IMR-90 (cell line): ENCODE data around the gene TEC. TPM values are rescaled to one million over a fixed set of nuclear protein-coding genes. Genes with fewer than 3 reads are reported as not detected.

Experiments
- ATAC-seq: fragments of 200-7000 bp; cut with Tn5 transposase; 2 replicates; pipeline ENCODE4 v1.9.1; 2020; ENCODE audit warnings: low read depth, mild to moderate bottlenecking, moderate library complexity
- BruUV-seq: library from RNA; stranded (reverse); fragments of 400-500 nt; replicated peaks from 2 replicates; lab custom pipeline; 2021; lab: Mats Ljungman, UMichigan
- CTCF ChIA-PET: fragments of 300-600 bp; formaldehyde crosslinking; extraction: SDS; loops from one replicate; lab custom pipeline; 2021; ENCODE audit warnings: antibody characterized with exemption; lab: Yijun Ruan, JAX
- POLR2A ChIA-PET: fragments of 300-600 bp; sonication (Branson Sonifier 250); formaldehyde crosslinking; loops from one replicate; lab custom pipeline; 2022; ENCODE audit warnings: antibody characterized with exemption; ENCODE audit not compliant: unreplicated experiment; lab: Charles Lee
- DNase-seq: peaks from one replicate; pipeline ENCODE4 v3.0.0; 2013
- H2AFZ ChIP-seq: replicated peaks from 2 replicates; pipeline ENCODE3; 2013; ENCODE audit warnings: low read length, mild to moderate bottlenecking; ENCODE audit not compliant: poor library complexity
- H2AK5ac ChIP-seq: 2 replicates; pipeline ENCODE4 v1.6.1; 2013; ENCODE audit warnings: low read depth, low read length, inconsistent platforms
- H2AK9ac ChIP-seq: replicated peaks from 2 replicates; pipeline ENCODE3; 2013; ENCODE audit warnings: mild to moderate bottlenecking, low read depth, low read length, moderate library complexity; ENCODE audit not compliant: poor library complexity
- H2BK120ac ChIP-seq: 2 replicates; pipeline ENCODE4 v1.6.1; 2013; ENCODE audit warnings: low read depth, low read length, inconsistent platforms
- H2BK15ac ChIP-seq: 3 replicates; pipeline ENCODE4 v1.6.1; 2013; ENCODE audit warnings: low read depth, low read length, inconsistent platforms
- H2BK20ac ChIP-seq: 2 replicates; pipeline ENCODE4 v1.6.1; 2013; ENCODE audit warnings: low read depth, mild to moderate bottlenecking, inconsistent platforms, low read length, moderate library complexity
- H2BK5ac ChIP-seq: 2 replicates; pipeline ENCODE4 v1.6.1; 2013; ENCODE audit warnings: mild to moderate bottlenecking, low read depth, low read length, inconsistent platforms; ENCODE audit not compliant: poor library complexity, severe bottlenecking
- H3K14ac ChIP-seq: replicated peaks from 2 replicates; pipeline ENCODE4 v1.6.1; 2013; ENCODE audit warnings: low read depth, low read length, inconsistent platforms
- H3K18ac ChIP-seq: 2 replicates; pipeline ENCODE4 v1.6.1; 2013; ENCODE audit warnings: low read depth, low read length, control low read depth
- H3K23ac ChIP-seq: 2 replicates; pipeline ENCODE4 v1.6.1; 2013; ENCODE audit warnings: low read depth, low read length, inconsistent platforms
- H3K27ac ChIP-seq: 2 replicates; pipeline ENCODE4 v1.5.1; 2013; ENCODE audit warnings: mild to moderate bottlenecking, control low read depth, low read length; ENCODE audit not compliant: insufficient read depth
- H3K27me3 ChIP-seq: 2 replicates; pipeline ENCODE4 v1.6.1; 2013; ENCODE audit warnings: low read length; ENCODE audit not compliant: control insufficient read depth, insufficient read depth
- H3K36me3 ChIP-seq: 2 replicates; pipeline ENCODE4 v1.6.1; 2013; ENCODE audit warnings: low read length, mixed read lengths; ENCODE audit not compliant: control insufficient read depth, insufficient read depth
- H3K4ac ChIP-seq: 2 replicates; pipeline ENCODE4 v1.6.1; 2013; ENCODE audit warnings: low read depth, low read length, inconsistent platforms
- H3K4me1 ChIP-seq: 2 replicates; pipeline ENCODE4 v1.6.1; 2013; ENCODE audit warnings: low read length, mixed read lengths; ENCODE audit not compliant: control insufficient read depth, insufficient read depth
- H3K4me2 ChIP-seq: 2 replicates; pipeline ENCODE4 v1.6.1; 2013; ENCODE audit warnings: low read depth, mild to moderate bottlenecking, control low read depth, low read length, moderate library complexity
- H3K4me3 ChIP-seq: 2 replicates; pipeline ENCODE4 v1.5.1; 2013; ENCODE audit warnings: low read depth, mild to moderate bottlenecking, control low read depth, low read length, moderate library complexity; ENCODE audit not compliant: insufficient read depth
- H3K56ac ChIP-seq: 2 replicates; pipeline ENCODE4 v1.6.1; 2013; ENCODE audit warnings: low read length, inconsistent platforms; ENCODE audit not compliant: insufficient read depth; ENCODE audit errors: extremely low read depth
- H3K79me1 ChIP-seq, 2 experiments: 2 replicates each; pipeline ENCODE4 v1.6.1; 2013; ENCODE audit warnings: low read length in 2 of 2, inconsistent platforms in 1 of 2, low read depth in 1 of 2
- H3K9ac ChIP-seq: 2 replicates; pipeline ENCODE4 v1.6.1; 2013; ENCODE audit warnings: low read depth, low read length, control low read depth
- H3K9me1 ChIP-seq: 2 replicates; pipeline ENCODE4 v1.6.1; 2013; ENCODE audit warnings: low read length, inconsistent platforms; ENCODE audit not compliant: insufficient read depth
- H3K9me3 ChIP-seq: 2 replicates; pipeline ENCODE4 v1.6.1; 2013; ENCODE audit warnings: low read length; ENCODE audit not compliant: control insufficient read depth, insufficient read depth
- H4K20me1 ChIP-seq: 2 replicates; pipeline ENCODE4 v1.6.1; 2013; ENCODE audit warnings: low read length, inconsistent platforms; ENCODE audit not compliant: insufficient read depth
- H4K5ac ChIP-seq: 2 replicates; pipeline ENCODE4 v1.6.1; 2013; ENCODE audit warnings: mild to moderate bottlenecking, low read depth, low read length, control low read depth
- H4K8ac ChIP-seq, 2 experiments: 2 replicates each; pipeline ENCODE4 v1.6.1; 2013; ENCODE audit warnings: low read depth in 2 of 2, low read length in 2 of 2, control low read depth in 1 of 2, inconsistent platforms in 1 of 2
- H4K91ac ChIP-seq: 2 replicates; pipeline ENCODE4 v1.6.1; 2013; ENCODE audit warnings: low read depth, low read length, inconsistent platforms; ENCODE audit not compliant: insufficient read depth
- CHD1 ChIP-seq: IDR thresholded peaks from 2 replicates; pipeline ENCODE4 v1.6.1; 2012; ENCODE audit warnings: low read depth, low read length, improper control_type of control experiment
- FOS ChIP-seq: fragments of 150-350 bp; IDR thresholded peaks from 2 replicates; pipeline ENCODE4 v1.6.1; 2016; ENCODE audit warnings: low read depth, low read length
- MAFK ChIP-seq: IDR thresholded peaks from 2 replicates; pipeline ENCODE4 v1.6.1; 2012; ENCODE audit warnings: low read depth, low read length, improper control_type of control experiment
- MAZ ChIP-seq: IDR thresholded peaks from 2 replicates; pipeline ENCODE4 v1.6.1; 2012; ENCODE audit warnings: low read depth, mild to moderate bottlenecking, low read length, improper control_type of control experiment, moderate library complexity, borderline replicate concordance
- MXI1 ChIP-seq: IDR thresholded peaks from 2 replicates; pipeline ENCODE4 v1.6.1; 2012; ENCODE audit warnings: low read depth, mild to moderate bottlenecking, low read length, moderate library complexity, borderline replicate concordance
- RCOR1 ChIP-seq: IDR thresholded peaks from 2 replicates; pipeline ENCODE4 v1.6.1; 2012; ENCODE audit warnings: mild to moderate bottlenecking, low read length, improper control_type of control experiment; ENCODE audit not compliant: insufficient replicate concordance
- RFX5 ChIP-seq: IDR thresholded peaks from 2 replicates; pipeline ENCODE4 v1.8.0; 2012; ENCODE audit warnings: low read depth, mild to moderate bottlenecking, low read length, moderate library complexity
- WGBS, 2 experiments: methylation state at CpG; one replicate each; pipeline versions ENCODE4 v1.1.5 to v1.1.7; 2013; ENCODE audit warnings: missing lambda C conversion rate in 2 of 2; ENCODE audit not compliant: insufficient read length in 1 of 2; ENCODE audit errors: extremely low coverage in 2 of 2; 5-methylcytosine and 5-hydroxymethylcytosine counted together
- dilution Hi-C: fragments of 300-500 bp; cut with HindIII; formaldehyde crosslinking; loops from one replicate; pipeline ENCODE4 v1.14.3; 2018; ENCODE audit warnings: low sequenced_read_pairs; ENCODE audit not compliant: unreplicated experiment
- in situ Hi-C: fragments of 300-500 bp; cut with MboI; formaldehyde crosslinking; loops from 3 replicates; pipeline ENCODE4 v1.14.3; 2019; ENCODE audit warnings: low sequenced_read_pairs, inconsistent platforms, mixed read lengths
- intact Hi-C: fragments of 100-400 bp; cut with micrococcal nuclease; formaldehyde crosslinking; loops from 2 replicates; pipeline ENCODE4 v1.10.0; 2022
- polyA plus RNA-seq, 3 experiments: library from polyadenylated mRNA; depleted of rRNA; stranded (reverse); fragments of >200 nt; gene quantifications; 2 replicates each; pipeline ENCODE4 v1.2.3, GENCODE V29; 2012; ENCODE audit warnings: low replicate concordance in 1 of 3
- total RNA-seq: library from RNA; depleted of rRNA; stranded (reverse); fragments of >200 nt; gene quantifications from 2 replicates; pipeline ENCODE4 v1.2.3, GENCODE V29; 2012
- TF ChIP-seq, protein P1 (sequence below): fragments of 150-350 bp; IDR thresholded peaks from 2 replicates; pipeline ENCODE4 v1.6.1; 2017; ENCODE audit warnings: mild to moderate bottlenecking, antibody characterized with exemption, low read length, low read depth

TEC gene
- total and polyA plus RNA-seq, 2 of the 4 experiments (the other 2 are of a cell fraction) = 0.39 to 0.54 TPM

DNA sequence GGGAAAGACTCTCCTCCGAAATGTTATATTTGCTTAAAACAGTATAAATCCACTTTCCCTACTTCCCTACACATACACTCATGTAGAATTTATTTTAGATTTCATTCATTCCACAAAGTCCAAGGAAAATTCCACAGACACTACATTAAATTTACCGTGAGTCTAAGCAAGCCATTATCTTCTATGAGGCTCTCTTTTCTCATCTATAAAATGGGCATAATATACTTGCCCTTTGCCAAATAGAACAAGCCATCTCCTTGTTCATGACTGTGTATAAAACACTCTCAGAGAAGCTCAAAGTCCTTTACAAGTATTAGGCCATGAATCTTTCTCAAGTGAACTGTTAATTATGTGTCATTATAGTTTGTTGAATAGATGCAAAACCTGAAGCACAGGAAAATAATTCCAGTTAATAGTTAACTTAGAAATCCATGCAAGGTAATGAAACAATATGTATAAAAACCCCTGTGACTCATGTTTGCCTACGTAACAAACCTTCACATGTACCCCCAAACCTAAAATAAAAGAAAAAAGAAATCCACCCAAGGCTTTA, 10.7 kb downstream of the TEC start:
- H4K20me1 ChIP-seq = no peaks in the 10 kb centered on the region
- H3K56ac ChIP-seq = no peak overlapping the region
- H3K27me3 ChIP-seq = no peaks in the 10 kb centered on the region
- H3K9me1 ChIP-seq = no peaks in the 10 kb centered on the region; the same call in 1 of the 2 replicates
- ChIA-PET CTCF (no interaction called here), POLR2A (no interaction called here)
- BruUV-seq = no TSS peak
- no peak overlapping the region for H2BK15ac ChIP-seq
- TF ChIP-seq MXI1 = no peak
- no peak for TF ChIP-seq FOS
- TF ChIP-seq MAZ = no peak
- TF ChIP-seq MAFK = no peak
- TF ChIP-seq, protein P1, sequence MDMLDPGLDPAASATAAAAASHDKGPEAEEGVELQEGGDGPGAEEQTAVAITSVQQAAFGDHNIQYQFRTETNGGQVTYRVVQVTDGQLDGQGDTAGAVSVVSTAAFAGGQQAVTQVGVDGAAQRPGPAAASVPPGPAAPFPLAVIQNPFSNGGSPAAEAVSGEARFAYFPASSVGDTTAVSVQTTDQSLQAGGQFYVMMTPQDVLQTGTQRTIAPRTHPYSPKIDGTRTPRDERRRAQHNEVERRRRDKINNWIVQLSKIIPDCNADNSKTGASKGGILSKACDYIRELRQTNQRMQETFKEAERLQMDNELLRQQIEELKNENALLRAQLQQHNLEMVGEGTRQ = no peak
- TF ChIP-seq RCOR1 = no peak
- no peak for TF ChIP-seq CHD1
- no peak for TF ChIP-seq RFX5
- H3K36me3 ChIP-seq = no peaks in the 10 kb centered on the region
- H4K91ac ChIP-seq = no peak overlapping the region
- no peak overlapping the region for H3K14ac ChIP-seq
- H2AFZ ChIP-seq = no peak overlapping the region
- ATAC-seq (no peak), DNase-seq (no peak)
- no peak overlapping the region for H3K9ac ChIP-seq
- no peak overlapping the region for H2AK5ac ChIP-seq
- no CpG with 5 or more reads among the region's 3 CpGs for WGBS, 2 experiments
- no peak overlapping the region for H3K4me2 ChIP-seq
- no peak overlapping the region for H3K18ac ChIP-seq
- H3K27ac ChIP-seq = no peak overlapping the region
- H2AK9ac ChIP-seq = no peak overlapping the region
- H4K8ac ChIP-seq = no peak overlapping the region
- dilution Hi-C loops = no loop called here
- intact Hi-C loops = no loop called here
- H3K23ac ChIP-seq = no peak overlapping the region
- H4K5ac ChIP-seq = no peak overlapping the region
- no peaks in the 10 kb centered on the region for H3K79me1 ChIP-seq
- H2BK20ac ChIP-seq = no peak overlapping the region
- H2BK5ac ChIP-seq = no peak overlapping the region
- no peak overlapping the region for H3K4me3 ChIP-seq
- no peak overlapping the region for H2BK120ac ChIP-seq
- in situ Hi-C loops = no loop called here
- no peaks in the 10 kb centered on the region for H3K9me3 ChIP-seq
- H3K4ac ChIP-seq = no peak overlapping the region
- peaks cover 4% of the 10 kb centered on the region for H3K4me1 ChIP-seq
